ENCODE measurements around the gene A3GALT2. TPM values are rescaled to one million over a fixed set of nuclear protein-coding genes. Genes with fewer than 3 reads are reported as not detected.

Gene A3GALT2
- total and polyA plus RNA-seq, 4 donors, result not detected

GRCh38 chr1:33286451-33287185, 34.3 kb downstream of the A3GALT2 start:
- H3K36me3 ChIP-seq (ENCODE audit: control insufficient read depth in 4 of 4, insufficient read depth in 3 of 4, low read depth in 1 of 4, low read length in 3 of 4), result peaks cover 0 to 17% (median 12%) of the 10 kb centered on the region in 4 donors
- H3K9me3 ChIP-seq (ENCODE audit: control insufficient read depth in 4 of 4, low read length in 3 of 4), result no peaks in the 10 kb centered on the region
- no peak overlapping the region for H3K4me3 ChIP-seq (ENCODE audit: low read depth in 1 of 3, low read length in 3 of 3)
- H3K9ac ChIP-seq (ENCODE audit: low read depth in 1 of 2, low read length in 2 of 2), result no peak overlapping the region
- H3K27me3 ChIP-seq (ENCODE audit: control insufficient read depth in 4 of 4, insufficient read depth in 4 of 4, low read length in 3 of 4), result no peaks in the 10 kb centered on the region
- H3K4me1 ChIP-seq (ENCODE audit: control insufficient read depth in 4 of 4, insufficient read depth in 4 of 4, low read length in 3 of 4), result peaks cover 0 to 2% (median 0%) of the 10 kb centered on the region in 4 donors
- TF ChIP-seq CTCF (IDR thresholded peaks at IDR 0.05; ENCODE audit: low read depth, low read length, missing input control) (no peak), EGR1 (IDR thresholded peaks at IDR 0.05; ENCODE audit: low read depth in 2 of 2) (no peak), YY1 (IDR thresholded peaks at IDR 0.05) (no peak), NR2F2 (IDR thresholded peaks at IDR 0.05) (no peak), ATF3 (IDR thresholded peaks at IDR 0.05) (no peak), REST (IDR thresholded peaks at IDR 0.05) (no peak), RXRA (IDR thresholded peaks at IDR 0.05) (no peak), HNF4G (IDR thresholded peaks at IDR 0.05) (no peak)
- 87% methylated on average over 8 of the region's 8 CpGs for WGBS
- no peak for DNase-seq (ENCODE audit: low spot score)
- H3K27ac ChIP-seq (ENCODE audit: low read depth in 1 of 2, low read length in 2 of 2), result no peak overlapping the region

- H3K9me3 ChIP-seq (ENCODE audit: control insufficient read depth in 4 of 4, low read length in 3 of 4), result no peaks in the 10 kb centered on the region
- H3K4me3 ChIP-seq (ENCODE audit: low read depth in 1 of 3, low read length in 3 of 3), result no peak overlapping the region
- peaks cover 4 to 21% (median 16%) of the 10 kb centered on the region in 4 donors for H3K36me3 ChIP-seq (ENCODE audit: control insufficient read depth in 4 of 4, insufficient read depth in 3 of 4, low read depth in 1 of 4, low read length in 3 of 4)
- no peak for DNase-seq (ENCODE audit: low spot score)
- no peak overlapping the region for H3K27ac ChIP-seq (ENCODE audit: low read depth in 1 of 2, low read length in 2 of 2)
- H3K27me3 ChIP-seq (ENCODE audit: control insufficient read depth in 4 of 4, insufficient read depth in 4 of 4, low read length in 3 of 4), result no peaks in the 10 kb centered on the region
- no peak overlapping the region for H3K9ac ChIP-seq (ENCODE audit: low read depth in 1 of 2, low read length in 2 of 2)
- H3K4me1 ChIP-seq (ENCODE audit: control insufficient read depth in 4 of 4, insufficient read depth in 4 of 4, low read length in 3 of 4), result no peaks in the 10 kb centered on the region
- WGBS, result 86% methylated on average over 6 of the region's 6 CpGs
- no peak for TF ChIP-seq HNF4G (IDR thresholded peaks at IDR 0.05)
- TF ChIP-seq GABPA (IDR thresholded peaks at IDR 0.05 in 1 of 2, conservative IDR thresholded peaks at IDR 0.05 in 1 of 2), result no peak
- no peak for TF ChIP-seq EGR1 (IDR thresholded peaks at IDR 0.05; ENCODE audit: low read depth in 2 of 2)
- TF ChIP-seq REST (IDR thresholded peaks at IDR 0.05), result no peak
- TF ChIP-seq MAX (IDR thresholded peaks at IDR 0.05), result no peak
- no peak for TF ChIP-seq SP1 (IDR thresholded peaks at IDR 0.05)
- TF ChIP-seq TAF1 (conservative IDR thresholded peaks at IDR 0.05), result no peak
- TF ChIP-seq RAD21 (IDR thresholded peaks at IDR 0.05), result no peak
- TF ChIP-seq YY1 (IDR thresholded peaks at IDR 0.05), result no peak
- TF ChIP-seq FOXA2 (IDR thresholded peaks at IDR 0.05), result no peak
- TF ChIP-seq HNF4A (conservative IDR thresholded peaks at IDR 0.05), result no peak
- TF ChIP-seq ATF3 (IDR thresholded peaks at IDR 0.05), result no peak
- TF ChIP-seq CTCF (IDR thresholded peaks at IDR 0.05; ENCODE audit: low read depth, low read length, missing input control), result no peak
- TF ChIP-seq ZBTB33 (IDR thresholded peaks at IDR 0.05), result no peak
Observed at GRCh38 chr1:33284049-33284448, 36.8 kb downstream of the A3GALT2 start.
